ENCODE results near the gene GPR137B.

DNA sequence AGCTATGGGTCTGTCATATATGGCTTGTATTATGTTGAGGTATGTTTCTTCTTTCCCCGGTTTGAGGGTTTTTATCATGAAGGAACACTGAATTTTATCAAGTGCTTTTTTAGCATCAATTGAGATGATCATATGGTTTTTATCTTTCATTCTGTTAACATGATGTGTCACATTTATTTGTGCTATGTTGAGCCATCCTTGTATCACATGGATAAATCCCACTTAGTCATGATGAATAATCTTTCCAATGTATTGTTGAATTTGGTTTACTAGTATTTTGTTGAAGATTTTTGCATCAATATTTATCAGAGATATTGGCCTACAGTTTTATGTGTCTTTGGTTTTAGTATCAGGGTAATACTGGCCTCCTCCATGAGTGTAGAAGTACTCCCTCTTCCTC is 61.7 kb downstream of the GPR137B start:
- TF ChIP-seq CTCF (conservative IDR thresholded peaks at IDR 0.05; ENCODE audit: low read depth, low read length) (no peak), EZH2 (IDR thresholded peaks at IDR 0.05; ENCODE audit: borderline replicate concordance, low read depth, low read length, poor library complexity, severe bottlenecking) (no peak)

Data from A673 (cell line).